Measurements from ENCODE around the gene KLHDC4. TPM values are rescaled to one million over a fixed set of nuclear protein-coding genes. Genes with fewer than 3 reads are reported as not detected.
"Not testable (repeated sequence)": the region's sequence is repeated elsewhere in the genome, so short reads cannot be mapped to it uniquely, and the experiment has no call there.

The KLHDC4 gene
- total RNA-seq, 4 donors from 2014 or later, result 39.4 to 125 (median 63.6) TPM

DNA sequence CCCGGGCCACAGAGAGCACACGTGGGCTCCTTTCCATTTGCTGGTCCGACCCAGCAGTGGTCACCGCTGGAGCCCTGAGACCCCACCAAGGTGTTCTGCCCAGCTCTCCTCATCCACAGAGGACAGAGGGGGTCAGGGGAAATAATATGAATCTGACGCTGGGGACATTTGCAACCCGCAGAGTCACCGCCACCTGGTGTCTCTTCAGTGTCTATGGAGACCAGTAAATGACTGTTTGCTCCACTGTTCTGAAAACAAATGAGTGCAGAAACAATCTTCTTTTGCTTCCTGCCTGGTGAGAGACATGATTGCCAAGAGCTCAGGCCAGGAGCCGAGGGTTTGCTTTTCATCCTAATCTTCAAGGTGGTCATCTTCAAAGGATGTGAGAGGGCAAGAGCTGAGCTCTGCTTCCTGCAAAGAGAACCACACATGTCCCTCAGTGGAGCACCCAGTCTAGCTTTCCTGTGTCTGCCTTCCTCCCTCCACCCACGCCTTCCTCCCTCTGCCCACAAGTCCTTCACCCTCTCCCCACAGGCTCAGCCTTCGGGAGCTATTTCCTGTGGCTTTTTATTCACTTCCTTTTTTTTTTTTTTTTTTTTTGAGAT, 14.7 kb upstream of the KLHDC4 start:
- H3K9me3 ChIP-seq, result no peaks in the 10 kb centered on the region
- H3K4me1 ChIP-seq, result peaks cover 0 to 22% (median 10%) of the 10 kb centered on the region in 4 donors
- peak in 2 of 3 donors; percentile 73 to 78 for DNase-seq
- TF ChIP-seq POLR2A (IDR thresholded peaks at IDR 0.05), result no peak
- TF ChIP-seq, protein P1, sequence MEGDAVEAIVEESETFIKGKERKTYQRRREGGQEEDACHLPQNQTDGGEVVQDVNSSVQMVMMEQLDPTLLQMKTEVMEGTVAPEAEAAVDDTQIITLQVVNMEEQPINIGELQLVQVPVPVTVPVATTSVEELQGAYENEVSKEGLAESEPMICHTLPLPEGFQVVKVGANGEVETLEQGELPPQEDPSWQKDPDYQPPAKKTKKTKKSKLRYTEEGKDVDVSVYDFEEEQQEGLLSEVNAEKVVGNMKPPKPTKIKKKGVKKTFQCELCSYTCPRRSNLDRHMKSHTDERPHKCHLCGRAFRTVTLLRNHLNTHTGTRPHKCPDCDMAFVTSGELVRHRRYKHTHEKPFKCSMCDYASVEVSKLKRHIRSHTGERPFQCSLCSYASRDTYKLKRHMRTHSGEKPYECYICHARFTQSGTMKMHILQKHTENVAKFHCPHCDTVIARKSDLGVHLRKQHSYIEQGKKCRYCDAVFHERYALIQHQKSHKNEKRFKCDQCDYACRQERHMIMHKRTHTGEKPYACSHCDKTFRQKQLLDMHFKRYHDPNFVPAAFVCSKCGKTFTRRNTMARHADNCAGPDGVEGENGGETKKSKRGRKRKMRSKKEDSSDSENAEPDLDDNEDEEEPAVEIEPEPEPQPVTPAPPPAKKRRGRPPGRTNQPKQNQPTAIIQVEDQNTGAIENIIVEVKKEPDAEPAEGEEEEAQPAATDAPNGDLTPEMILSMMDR (IDR thresholded peaks at IDR 0.05), result no peak
- no peaks in the 10 kb centered on the region for H3K27me3 ChIP-seq
- H3K4me3 ChIP-seq, result no peak overlapping the region
- no peaks in the 10 kb centered on the region for H3K36me3 ChIP-seq
- H3K27ac ChIP-seq, result peak overlapping the region in 2 of 4 donors; percentile 55 to 57

DNA sequence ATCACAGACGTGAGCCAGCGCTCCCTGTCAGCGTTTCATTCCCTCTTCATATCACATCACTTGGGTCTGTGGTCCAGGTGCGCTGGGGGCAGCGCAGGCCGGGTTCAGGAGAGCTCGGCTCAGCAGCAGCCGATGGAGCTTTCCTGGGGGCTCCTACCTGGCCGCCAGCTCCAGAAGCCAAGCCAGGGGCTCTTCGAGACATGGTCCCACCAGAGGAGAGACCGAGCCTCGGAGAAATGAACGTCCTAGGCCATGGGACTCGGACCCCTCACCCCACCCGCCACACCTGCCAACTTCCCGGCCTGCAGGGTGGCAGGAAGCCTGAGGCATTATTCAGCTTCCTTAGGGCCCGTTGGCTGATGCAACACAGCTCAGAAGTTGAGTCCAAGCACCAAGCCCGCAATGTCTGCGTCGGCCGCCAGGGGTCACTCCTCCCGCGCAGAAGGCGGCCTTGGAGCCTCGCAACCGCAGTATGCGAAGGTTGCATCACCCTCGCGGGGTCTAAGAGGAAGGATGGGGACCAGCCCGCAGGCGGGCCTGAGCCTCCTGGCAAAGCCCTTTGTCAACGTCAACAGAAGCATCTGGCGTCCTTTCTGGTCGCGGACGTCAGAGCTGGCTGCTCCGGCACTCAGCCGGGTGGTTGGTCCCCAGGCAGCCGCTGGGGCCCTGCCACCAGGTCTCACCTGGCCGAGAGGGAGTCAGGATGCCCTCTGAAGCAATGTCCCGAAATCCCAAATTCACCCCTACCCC, 13.2 kb upstream of the KLHDC4 start:
- no peak for TF ChIP-seq POLR2A (IDR thresholded peaks at IDR 0.05)
- TF ChIP-seq, protein P1 (IDR thresholded peaks at IDR 0.05), result peak; percentile 96 to 99 (median 98)
- Histone ChIP-seq H3K4me3 (peak overlapping the region in 1 of 4 donors; percentile 18), H3K27ac (peak overlapping the region in 1 of 4 donors; percentile 57), H3K9me3 (no peaks in the 10 kb centered on the region), H3K27me3 (no peaks in the 10 kb centered on the region), H3K36me3 (no peaks in the 10 kb centered on the region), H3K4me1 (peaks cover 0 to 22% (median 10%) of the 10 kb centered on the region in 4 donors)
- peak; percentile 88 to 96 (median 92) for DNase-seq

DNA sequence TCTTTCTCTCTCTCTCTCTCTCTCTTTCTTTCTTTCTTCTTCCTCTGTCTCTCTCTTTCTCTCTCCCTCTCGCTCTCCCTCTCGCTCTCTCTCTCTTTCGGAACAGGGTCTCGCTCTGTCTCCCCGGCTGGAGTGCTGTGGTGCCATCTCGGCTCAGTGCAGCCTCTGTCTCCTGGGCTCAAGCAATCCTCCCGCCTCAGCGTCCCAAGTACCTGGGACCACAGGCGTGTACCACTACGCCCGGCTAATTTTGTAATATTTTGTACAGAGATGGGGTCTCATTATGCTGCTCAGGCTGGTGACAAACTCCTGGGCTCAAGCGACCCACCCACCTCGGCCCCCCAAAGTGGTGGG, 12.7 kb upstream of the KLHDC4 start:
- H3K27ac ChIP-seq, result peak overlapping the region in 1 of 4 donors; percentile 57
- TF ChIP-seq POLR2A (IDR thresholded peaks at IDR 0.05), result no peak
- TF ChIP-seq, protein P1 (IDR thresholded peaks at IDR 0.05), result no peak
- no peak for DNase-seq

DNA sequence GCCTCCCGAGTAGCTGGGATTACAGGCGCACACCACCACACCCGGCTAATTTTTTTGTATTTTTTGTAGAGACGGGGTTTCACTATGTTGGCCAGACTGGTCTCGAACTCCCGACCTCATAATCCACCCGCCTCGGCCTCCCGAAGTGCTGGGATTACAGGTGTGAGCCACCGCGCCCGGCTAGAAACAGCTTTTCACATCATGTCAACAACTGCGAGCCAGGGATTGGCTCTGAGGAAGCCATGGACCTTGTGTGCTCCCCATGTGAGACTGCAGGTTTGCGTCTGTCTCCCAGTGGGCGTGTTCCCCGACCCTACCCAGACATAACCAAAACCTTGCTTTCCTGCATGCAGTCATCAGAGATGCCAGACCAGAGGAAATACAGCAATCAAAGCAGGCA, 8.1 kb upstream of the KLHDC4 start:
- not testable (repeated sequence) for H3K9me3 ChIP-seq, H3K4me3 ChIP-seq

More for the DNA sequence above, 12.7 kb upstream of the KLHDC4 start:
- Histone ChIP-seq H3K4me1 (peaks cover 0 to 22% (median 10%) of the 10 kb centered on the region in 4 donors), H3K36me3 (no peaks in the 10 kb centered on the region), H3K27me3 (no peaks in the 10 kb centered on the region), H3K4me3 (no peak overlapping the region), H3K9me3 (no peaks in the 10 kb centered on the region)

DNA sequence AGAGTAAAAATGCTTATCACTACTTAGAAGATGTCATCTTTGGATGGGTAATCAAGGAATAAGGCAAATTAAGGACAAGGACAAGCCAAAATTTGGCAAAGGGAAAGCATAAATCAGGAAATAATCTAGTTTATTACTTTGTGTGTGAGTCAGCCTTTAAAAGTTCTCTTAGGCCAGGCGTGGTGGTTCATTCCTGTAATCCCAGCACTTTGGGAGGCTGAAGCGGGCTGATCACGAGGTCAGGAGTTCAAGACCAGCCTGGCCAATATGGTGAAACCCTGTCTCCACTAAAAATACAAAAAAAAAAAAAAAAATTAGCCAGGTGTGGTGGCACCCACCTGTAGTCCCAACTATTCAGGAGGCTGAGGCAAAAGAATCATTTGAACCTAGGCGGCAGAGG, 1.7 kb upstream of the KLHDC4 start:
- not testable (repeated sequence) for H3K27ac ChIP-seq, H3K4me3 ChIP-seq, H3K27me3 ChIP-seq, H3K36me3 ChIP-seq, DNase-seq, H3K9me3 ChIP-seq
- peaks cover 0 to 16% (median 4%) of the 10 kb centered on the region in 4 donors for H3K4me1 ChIP-seq

More for the DNA sequence above, 8.1 kb upstream of the KLHDC4 start:
- H3K27ac ChIP-seq, DNase-seq, H3K27me3 ChIP-seq, H3K36me3 ChIP-seq: not testable (repeated sequence)
- peaks cover 0 to 11% (median 4%) of the 10 kb centered on the region in 4 donors for H3K4me1 ChIP-seq

DNA sequence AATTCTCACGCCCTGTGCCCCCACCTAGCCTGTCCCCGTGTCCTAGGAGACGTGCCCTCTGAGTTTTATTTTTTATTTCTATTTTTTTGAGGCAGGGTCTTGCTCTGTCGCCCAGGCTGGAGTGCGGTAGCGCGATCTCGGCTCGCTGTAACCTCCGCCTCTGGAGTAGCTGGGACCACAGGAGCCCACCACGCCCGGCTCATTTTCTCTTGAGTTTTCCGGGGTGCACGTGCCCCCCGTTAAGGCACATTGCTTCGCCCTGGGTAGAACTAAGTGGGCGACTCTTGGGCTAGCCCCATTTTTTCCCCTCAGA, 655 bp upstream of the KLHDC4 start:
- Histone ChIP-seq H3K4me1 (peaks cover 0 to 16% (median 4%) of the 10 kb centered on the region in 4 donors), H3K4me3 (peak overlapping the region; percentile 65 to 98 (median 92)), H3K27me3 (no peaks in the 10 kb centered on the region), H3K9me3 (no peaks in the 10 kb centered on the region), H3K36me3 (peaks cover 0 to 16% (median 0%) of the 10 kb centered on the region in 3 donors), H3K27ac (peak overlapping the region; percentile 85 to 95 (median 88))
- TF ChIP-seq, protein P1 (IDR thresholded peaks at IDR 0.05), result no peak
- no peak for TF ChIP-seq POLR2A (IDR thresholded peaks at IDR 0.05)
- DNase-seq, result no peak
